Mammary epithelial cell (primary cell): ENCODE data around the gene RSRC1.

Experiments used
- EZH2 ChIP-seq: IDR thresholded peaks from 2 replicates; pipeline ENCODE4 v1.6.1; 2012; ENCODE audit warnings: low read length, inconsistent platforms, borderline replicate concordance
- TF ChIP-seq, protein P1 (sequence below), 2 donors: IDR thresholded peaks in 1 of 2; conservative IDR thresholded peaks in 1 of 2; 2 replicates each; pipeline ENCODE4 v1.5.1; 2011 to 2012; ENCODE audit warnings: inconsistent platforms in 2 of 2, low read length in 2 of 2, mild to moderate bottlenecking in 2 of 2, control low read depth in 1 of 2, low read depth in 1 of 2; ENCODE audit not compliant: insufficient read depth in 1 of 2; ENCODE audit errors: extremely low read depth in 1 of 2

- TF ChIP-seq, protein P1, sequence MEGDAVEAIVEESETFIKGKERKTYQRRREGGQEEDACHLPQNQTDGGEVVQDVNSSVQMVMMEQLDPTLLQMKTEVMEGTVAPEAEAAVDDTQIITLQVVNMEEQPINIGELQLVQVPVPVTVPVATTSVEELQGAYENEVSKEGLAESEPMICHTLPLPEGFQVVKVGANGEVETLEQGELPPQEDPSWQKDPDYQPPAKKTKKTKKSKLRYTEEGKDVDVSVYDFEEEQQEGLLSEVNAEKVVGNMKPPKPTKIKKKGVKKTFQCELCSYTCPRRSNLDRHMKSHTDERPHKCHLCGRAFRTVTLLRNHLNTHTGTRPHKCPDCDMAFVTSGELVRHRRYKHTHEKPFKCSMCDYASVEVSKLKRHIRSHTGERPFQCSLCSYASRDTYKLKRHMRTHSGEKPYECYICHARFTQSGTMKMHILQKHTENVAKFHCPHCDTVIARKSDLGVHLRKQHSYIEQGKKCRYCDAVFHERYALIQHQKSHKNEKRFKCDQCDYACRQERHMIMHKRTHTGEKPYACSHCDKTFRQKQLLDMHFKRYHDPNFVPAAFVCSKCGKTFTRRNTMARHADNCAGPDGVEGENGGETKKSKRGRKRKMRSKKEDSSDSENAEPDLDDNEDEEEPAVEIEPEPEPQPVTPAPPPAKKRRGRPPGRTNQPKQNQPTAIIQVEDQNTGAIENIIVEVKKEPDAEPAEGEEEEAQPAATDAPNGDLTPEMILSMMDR (conservative IDR thresholded peaks at IDR 0.05 in 1 of 2, IDR thresholded peaks at IDR 0.05 in 1 of 2; ENCODE audit: extremely low read depth in 1 of 2, insufficient read depth in 1 of 2, low read depth in 1 of 2, low read length in 2 of 2), result peak; percentile 45 to 68
- TF ChIP-seq EZH2, result no peak
Measured at GRCh38 chr3:158532099-158532734, 422.3 kb downstream of the RSRC1 start.
